Small intestine (tissue), 7 donors: Measurements from ENCODE around the gene SEMA5B. TPM values are rescaled to one million over a fixed set of nuclear protein-coding genes. Genes with fewer than 3 reads are reported as not detected.

ENCODE experiments used
- DNase-seq, 2 donors: peaks; one replicate each; pipeline versions ENCODE4 v3.0.0 to v3.0.0-alpha.2; 2013
- FAIRE-seq: peaks from 2 replicates; lab custom pipeline; 2012; peaks lifted over from hg19 to GRCh38; lab: Jason Lieb, UNC
- H3K27ac ChIP-seq, 3 donors: one replicate each; pipeline ENCODE4 v1.5.1; 2013; ENCODE audit warnings: low read length in 2 of 3, mild to moderate bottlenecking in 2 of 3, control low read depth in 1 of 3, inconsistent platforms in 1 of 3, low read depth in 1 of 3, moderate library complexity in 1 of 3
- H3K27me3 ChIP-seq, 3 donors: one replicate each; pipeline ENCODE4 v1.6.1; 2013; ENCODE audit warnings: low read length in 3 of 3, inconsistent platforms in 1 of 3; ENCODE audit not compliant: control insufficient read depth in 3 of 3, insufficient read depth in 3 of 3
- H3K36me3 ChIP-seq, 3 donors: one replicate each; pipeline ENCODE4 v1.6.1; 2013; ENCODE audit warnings: low read length in 3 of 3, inconsistent platforms in 1 of 3, low read depth in 1 of 3, mild to moderate bottlenecking in 1 of 3, moderate library complexity in 1 of 3; ENCODE audit not compliant: control insufficient read depth in 3 of 3, insufficient read depth in 2 of 3
- H3K4me1 ChIP-seq, 3 donors: one replicate each; pipeline ENCODE4 v1.6.1; 2013; ENCODE audit warnings: low read length in 2 of 3, inconsistent platforms in 1 of 3, low read depth in 1 of 3, mild to moderate bottlenecking in 1 of 3, moderate library complexity in 1 of 3; ENCODE audit not compliant: control insufficient read depth in 3 of 3, insufficient read depth in 2 of 3
- H3K4me3 ChIP-seq, 3 donors: one replicate each; pipeline ENCODE4 v1.5.1; 2013; ENCODE audit warnings: low read length in 3 of 3, control low read depth in 1 of 3, inconsistent platforms in 1 of 3, low read depth in 1 of 3, mild to moderate bottlenecking in 1 of 3, moderate library complexity in 1 of 3
- H3K9me3 ChIP-seq, 2 donors: one replicate each; pipeline ENCODE4 v1.6.1; 2013; ENCODE audit warnings: low read depth in 1 of 2, low read length in 1 of 2; ENCODE audit not compliant: control insufficient read depth in 2 of 2, insufficient read depth in 1 of 2
- WGBS, 3 donors: extraction: QIAGEN DNeasy Blood & Tissue Kit; methylation state at CpG; one replicate each; pipeline ENCODE4 v1.1.7; 2013; 5-methylcytosine and 5-hydroxymethylcytosine counted together
- polyA plus RNA-seq, 4 donors: library from polyadenylated mRNA; stranded (reverse) in 3 of 4; unstranded in 1 of 4; fragments of 200-250 nt in 3 of 4; fragments of 120-200 nt in 1 of 4; gene quantifications; one replicate each; pipeline versions ENCODE4 v1.2.1 to v1.2.3, GENCODE V29; 2013
- donor health status: healthy with polysubstance abuse.
- donor health status: control.
- donor health status: control.
- donor health status: Bipolar disorder and iron deficiency.
- donor health status: healthy.

SEMA5B gene
- polyA plus RNA-seq, 4 donors: 0.75 to 4.0 (median 1.9) TPM; not detected in 1

- Histone ChIP-seq H3K27me3 (peaks cover 0 to 44% (median 6%) of the 10 kb centered on the region in 3 donors), H3K4me3 (no peak overlapping the region), H3K36me3 (no peaks in the 10 kb centered on the region), H3K9me3 (no peaks in the 10 kb centered on the region), H3K27ac (no peak overlapping the region), H3K4me1 (peaks cover 0 to 6% (median 0%) of the 10 kb centered on the region in 3 donors)
- DNase-seq (no peak), FAIRE-seq (no peak)
- 40 to 54% (median 46%) methylated on average over 18 of the region's 18 CpGs for WGBS, 3 donors
Measured at GRCh38 chr3:122993124-122993978, 34.2 kb downstream of the SEMA5B start.

- Histone ChIP-seq H3K27me3 (peaks cover 0 to 49% (median 6%) of the 10 kb centered on the region in 3 donors), H3K9me3 (no peaks in the 10 kb centered on the region), H3K36me3 (no peaks in the 10 kb centered on the region), H3K4me1 (peaks cover 0 to 6% (median 0%) of the 10 kb centered on the region in 3 donors), H3K4me3 (no peak overlapping the region), H3K27ac (no peak overlapping the region)
- 72 to 75% (median 73%) methylated on average over 9 of the region's 9 CpGs for WGBS, 3 donors
- DNase-seq: no peak
- FAIRE-seq: no peak
Measured at GRCh38 chr3:122992676-122993075, 34.9 kb downstream of the SEMA5B start.

GRCh38 chr3:122992133-122992532, 35.4 kb downstream of the SEMA5B start:
- DNase-seq (no peak), FAIRE-seq (no peak)
- 35 to 60% (median 42%) methylated on average over 6 of the region's 6 CpGs for WGBS, 3 donors
- H3K36me3 ChIP-seq: no peaks in the 10 kb centered on the region
- no peak overlapping the region for H3K27ac ChIP-seq
- no peaks in the 10 kb centered on the region for H3K9me3 ChIP-seq
- peaks cover 0 to 53% (median 6%) of the 10 kb centered on the region in 3 donors for H3K27me3 ChIP-seq
- no peak overlapping the region for H3K4me3 ChIP-seq
- peaks cover 0 to 6% (median 0%) of the 10 kb centered on the region in 3 donors for H3K4me1 ChIP-seq

GRCh38 chr3:122991236-122991985, 36.2 kb downstream of the SEMA5B start:
- no peak overlapping the region for H3K27ac ChIP-seq
- peaks cover 0 to 56% (median 6%) of the 10 kb centered on the region in 3 donors for H3K27me3 ChIP-seq
- 72 to 82% (median 78%) methylated on average over 8 of the region's 8 CpGs for WGBS, 3 donors
- no peaks in the 10 kb centered on the region for H3K36me3 ChIP-seq
- H3K9me3 ChIP-seq: no peaks in the 10 kb centered on the region
- H3K4me1 ChIP-seq: peaks cover 0 to 4% (median 0%) of the 10 kb centered on the region in 3 donors
- FAIRE-seq: no peak
- DNase-seq: no peak
- no peak overlapping the region for H3K4me3 ChIP-seq

GRCh38 chr3:122989856-122990575, 37.5 kb downstream of the SEMA5B start:
- no peak for DNase-seq
- WGBS, 3 donors: 58 to 78% (median 60%) methylated on average over 4 of the region's 4 CpGs

GRCh38 chr3:122988508-122988907, 39.1 kb downstream of the SEMA5B start:
- WGBS, 3 donors: 14 to 46% (median 23%) methylated on average over 5 of the region's 5 CpGs
- DNase-seq: no peak
- no peak for FAIRE-seq
- no peaks in the 10 kb centered on the region for H3K4me1 ChIP-seq
- no peaks in the 10 kb centered on the region for H3K36me3 ChIP-seq
- H3K9me3 ChIP-seq: no peaks in the 10 kb centered on the region
- no peak overlapping the region for H3K4me3 ChIP-seq
- peaks cover 0 to 63% (median 3%) of the 10 kb centered on the region in 3 donors for H3K27me3 ChIP-seq
- no peak overlapping the region for H3K27ac ChIP-seq

More at GRCh38 chr3:122989856-122990575, 37.5 kb downstream of the SEMA5B start:
- Histone ChIP-seq H3K4me1 (no peaks in the 10 kb centered on the region), H3K27me3 (peaks cover 0 to 60% (median 6%) of the 10 kb centered on the region in 3 donors), H3K27ac (no peak overlapping the region), H3K4me3 (no peak overlapping the region), H3K36me3 (no peaks in the 10 kb centered on the region), H3K9me3 (no peaks in the 10 kb centered on the region)
- no peak for FAIRE-seq

- FAIRE-seq: no peak
- 62 to 71% (median 66%) methylated on average over 3 of the region's 3 CpGs for WGBS, 3 donors
Measured at GRCh38 chr3:122987736-122988319, 39.7 kb downstream of the SEMA5B start.

More at GRCh38 chr3:122987736-122988319, 39.7 kb downstream of the SEMA5B start:
- DNase-seq: no peak
- H3K4me3 ChIP-seq: no peak overlapping the region
- H3K4me1 ChIP-seq: no peaks in the 10 kb centered on the region
- H3K27ac ChIP-seq: no peak overlapping the region
- H3K9me3 ChIP-seq: no peaks in the 10 kb centered on the region
- peaks cover 0 to 57% (median 3%) of the 10 kb centered on the region in 3 donors for H3K27me3 ChIP-seq
- no peaks in the 10 kb centered on the region for H3K36me3 ChIP-seq
